HepG2 (cell line): ENCODE data around the gene TMEM270. TPM values are rescaled to one million over a fixed set of nuclear protein-coding genes. Genes with fewer than 3 reads are reported as not detected.

Experiments used
- ATAC-seq: fragments of 200-7000 bp; cut with Tn5 transposase; 3 replicates; pipeline ENCODE4 v1.9.1; 2020; ENCODE audit warnings: mild to moderate bottlenecking, moderate library complexity
- BruUV-seq: library from RNA; stranded (reverse); fragments of 400-500 nt; replicated peaks from 2 replicates; lab custom pipeline; 2021; lab: Mats Ljungman, UMichigan
- CTCF ChIA-PET: fragments of 300-600 bp; formaldehyde crosslinking; extraction: SDS; loops from one replicate; lab custom pipeline; 2021; ENCODE audit warnings: low total read pairs, inconsistent platforms, low intra/inter-chr PET ratio; lab: Yijun Ruan, JAX
- POLR2A ChIA-PET: fragments of 350-600 bp; sonication (Branson Sonifier 250); formaldehyde crosslinking; loops from one replicate; lab custom pipeline; 2020; ENCODE audit warnings: antibody characterized with exemption, inconsistent platforms; lab: Yijun Ruan, JAX
- DNase-seq: peaks from one replicate; pipeline ENCODE4 v3.0.0-alpha.2; 2015; ENCODE audit warnings: low spot score
- FAIRE-seq: peaks from 3 replicates; lab custom pipeline; 2011; peaks lifted over from hg19 to GRCh38; lab: Jason Lieb, UNC
- H2AFZ ChIP-seq: one replicate; pipeline ENCODE4 v1.6.1; 2011; ENCODE audit warnings: low read length, inconsistent platforms
- H3K27ac ChIP-seq: fragments of 300-600 bp; 3 replicates; pipeline ENCODE4 v1.8.0; 2011; ENCODE audit warnings: mixed run types, mild to moderate bottlenecking, mixed read lengths, low read length, inconsistent platforms; ENCODE audit not compliant: insufficient read depth; ENCODE audit errors: extremely low read length
- H3K27me3 ChIP-seq, 2 experiments: fragments of 200-600 bp in 1 of 2; 2 replicates in 1 of 2; 3 replicates in 1 of 2; pipeline versions ENCODE4 v1.6.0 to v1.8.0; 2011; ENCODE audit warnings: low read length in 2 of 2, mild to moderate bottlenecking in 2 of 2, moderate library complexity in 2 of 2, inconsistent platforms in 1 of 2; ENCODE audit not compliant: insufficient read depth in 2 of 2, control insufficient read depth in 1 of 2
- H3K36me3 ChIP-seq, 2 experiments: fragments of 200-600 bp in 1 of 2; replicated peaks in 1 of 2; 2 replicates in 1 of 2; 3 replicates in 1 of 2; pipeline versions ENCODE4 v1.5.1 to v1.8.0; 2011; ENCODE audit warnings: low read length in 2 of 2, inconsistent platforms in 1 of 2; ENCODE audit not compliant: insufficient read depth in 2 of 2, control insufficient read depth in 1 of 2
- H3K4me1 ChIP-seq: 2 replicates; pipeline ENCODE4 v1.5.1; 2012; ENCODE audit warnings: low read length, inconsistent platforms; ENCODE audit not compliant: insufficient read depth
- H3K4me2 ChIP-seq: 2 replicates; pipeline ENCODE4 v1.6.0; 2011; ENCODE audit warnings: low read depth, low read length, inconsistent platforms
- H3K4me3 ChIP-seq, 3 experiments: fragments of 200-600 bp in 1 of 3; sonication (generic), shearing (Covaris generic) in 1 of 3; replicated peaks in 1 of 3; 2 replicates each; pipeline ENCODE4 v1.5.1; 2011 to 2016; ENCODE audit warnings: low read length in 3 of 3, inconsistent platforms in 2 of 3, low read depth in 2 of 3, mild to moderate bottlenecking in 2 of 3, control low read depth in 1 of 3, mixed read lengths in 1 of 3; ENCODE audit not compliant: insufficient read depth in 1 of 3
- H3K79me2 ChIP-seq: one replicate; pipeline ENCODE4 v1.6.1; 2011; ENCODE audit warnings: low read length, inconsistent platforms; ENCODE audit not compliant: insufficient read depth
- H3K9ac ChIP-seq: 2 replicates; pipeline ENCODE4 v1.6.0; 2011; ENCODE audit warnings: mild to moderate bottlenecking, low read depth, low read length, inconsistent platforms; ENCODE audit not compliant: insufficient read depth
- H3K9me3 ChIP-seq: 2 replicates; pipeline ENCODE4 v1.5.1; 2012; ENCODE audit warnings: mild to moderate bottlenecking, low read length
- H4K20me1 ChIP-seq: 2 replicates; pipeline ENCODE4 v1.6.0; 2011; ENCODE audit warnings: inconsistent platforms, mild to moderate bottlenecking, low read length, moderate library complexity; ENCODE audit not compliant: insufficient read depth
- AGO2 ChIP-seq: fragments of 200-400 bp; formaldehyde crosslinking; optimal IDR thresholded peaks from 2 replicates; pipeline ENCODE3; 2017; ENCODE audit warnings: mild to moderate bottlenecking, low read depth, low read length, moderate library complexity
- BCL6 ChIP-seq: IDR thresholded peaks from 2 replicates; pipeline ENCODE4 v1.6.1; 2016; ENCODE audit warnings: missing genetic modification reagents, missing compliant biosample characterization
- ELF3 ChIP-seq: IDR thresholded peaks from 2 replicates; pipeline ENCODE4 v1.6.1; 2016; ENCODE audit warnings: missing genetic modification reagents, missing compliant biosample characterization
- KDM5B ChIP-seq: sonication (generic); formaldehyde crosslinking; IDR thresholded peaks from 2 replicates; pipeline ENCODE4 v1.4.0; 2020; ENCODE audit warnings: missing genetic modification reagents, mild to moderate bottlenecking, borderline replicate concordance
- NR2F6 ChIP-seq, 2 experiments: IDR thresholded peaks; 2 replicates each; pipeline ENCODE4 v1.6.1; 2016; ENCODE audit warnings: antibody characterized with exemption in 1 of 2, mild to moderate bottlenecking in 1 of 2
- NR3C1 ChIP-seq: sonication (generic); formaldehyde crosslinking; IDR thresholded peaks from 2 replicates; pipeline ENCODE4 v1.4.0; 2020; ENCODE audit warnings: missing genetic modification reagents
- SMARCC2 ChIP-seq: fragments of 450-650 bp; IDR thresholded peaks from 2 replicates; pipeline ENCODE4 v1.6.1; 2017; ENCODE audit warnings: antibody characterized with exemption, mild to moderate bottlenecking
- TAF1 ChIP-seq: sonication (generic); formaldehyde crosslinking; IDR thresholded peaks from 2 replicates; pipeline ENCODE4 v1.4.0; 2020; ENCODE audit warnings: missing genetic modification reagents
- TEAD3 ChIP-seq: optimal IDR thresholded peaks from 2 replicates; pipeline ENCODE3; 2016; ENCODE audit warnings: borderline replicate concordance
- TP53 ChIP-seq: sonication (generic); formaldehyde crosslinking; conservative IDR thresholded peaks from 2 replicates; pipeline ENCODE4 v1.4.0; 2020; ENCODE audit warnings: missing genetic modification reagents
- ZBTB42 ChIP-seq: sonication (generic); formaldehyde crosslinking; IDR thresholded peaks from 2 replicates; pipeline ENCODE4 v1.5.0; 2020; ENCODE audit warnings: mild to moderate bottlenecking, missing genetic modification reagents
- ZFY ChIP-seq: sonication (generic); formaldehyde crosslinking; IDR thresholded peaks from 2 replicates; pipeline ENCODE4 v1.4.0; 2020; ENCODE audit warnings: missing genetic modification reagents
- ZNF44 ChIP-seq: sonication (generic); formaldehyde crosslinking; IDR thresholded peaks from 2 replicates; pipeline ENCODE4 v1.5.1; 2020; ENCODE audit warnings: mild to moderate bottlenecking, missing genetic modification reagents
- ZNF550 ChIP-seq: sonication (generic); formaldehyde crosslinking; IDR thresholded peaks from 2 replicates; pipeline ENCODE4 v1.4.0; 2020; ENCODE audit warnings: mild to moderate bottlenecking, missing genetic modification reagents, borderline replicate concordance
- ZNF629 ChIP-seq: sonication (generic); formaldehyde crosslinking; conservative IDR thresholded peaks from 2 replicates; pipeline ENCODE4 v1.5.0; 2020; ENCODE audit warnings: missing genetic modification reagents
- ZNF709 ChIP-seq: sonication (generic); formaldehyde crosslinking; IDR thresholded peaks from 2 replicates; pipeline ENCODE4 v1.5.0; 2020; ENCODE audit warnings: mild to moderate bottlenecking, missing genetic modification reagents
- ZNF883 ChIP-seq: sonication (generic); formaldehyde crosslinking; IDR thresholded peaks from 2 replicates; pipeline ENCODE4 v1.5.1; 2020; ENCODE audit warnings: mild to moderate bottlenecking, missing genetic modification reagents; ENCODE audit errors: not compliant biosample characterization
- WGBS: methylation state at CpG from one replicate; pipeline ENCODE4 v1.1.6; 2017; ENCODE audit warnings: low lambda C conversion rate; 5-methylcytosine and 5-hydroxymethylcytosine counted together
- in situ Hi-C: cut with HindIII; loops from 2 replicates; pipeline ENCODE4 v1.10.0; 2017; ENCODE audit warnings: low pct_unique_long_range_greater_than_20kb; ENCODE audit not compliant: extremely low pct_ligation_motif_present
- intact Hi-C: fragments of 100-400 bp; cut with micrococcal nuclease; formaldehyde crosslinking; loops from one replicate; pipeline ENCODE4 v1.10.0; 2022; ENCODE audit not compliant: unreplicated experiment
- polyA plus RNA-seq, 8 experiments: library from polyadenylated mRNA; depleted of rRNA in 3 of 8; stranded (reverse) in 7 of 8; unstranded in 1 of 8; fragments of >200 nt; fragmentation: Illumina TruSeq in 4 of 8; extraction: Trizol in 4 of 8; gene quantifications; 2 replicates each; pipeline versions ENCODE4 v1.2.1 to v1.2.3, GENCODE V29; 2011 to 2016; ENCODE audit warnings: low read depth in 4 of 8, missing spikeins in 1 of 8, mixed read lengths in 1 of 8; ENCODE audit not compliant: insufficient read depth in 1 of 8
- total RNA-seq, 5 experiments: library from RNA; depleted of rRNA; stranded (reverse); fragments of >200 nt; fragmentation: Illumina TruSeq; extraction: Trizol; gene quantifications; 2 replicates each; pipeline ENCODE4 v1.2.3, GENCODE V29; 2016; ENCODE audit warnings: low read depth in 1 of 5
- TF ChIP-seq, protein P1 (sequence below): IDR thresholded peaks from 2 replicates; pipeline ENCODE4 v1.6.1; 2016; ENCODE audit warnings: missing biosample characterization, missing genetic modification reagents, low read depth
- TF ChIP-seq, protein P2 (sequence below): sonication (generic); formaldehyde crosslinking; IDR thresholded peaks from 2 replicates; pipeline ENCODE4 v1.5.0; 2020; ENCODE audit warnings: missing genetic modification reagents
- TF ChIP-seq, protein P3 (sequence below): sonication (generic); formaldehyde crosslinking; conservative IDR thresholded peaks from 2 replicates; pipeline ENCODE4 v1.8.0; 2022; ENCODE audit warnings: missing genetic modification reagents

Gene TMEM270
- total and polyA plus RNA-seq, 2 of the 13 experiments (the other 11 are each of a cell fraction or from before 2014, with no cell fraction given): not detected

- POLR2A ChIA-PET: interaction anchor here (3.7 kb wide), 1 partner anchor 10 kb away, joined by 55 read pairs; the partner anchor contains the start of gene CLDN4
- Histone ChIP-seq H3K9ac (peak overlapping the region; percentile 62; the same call in 1 of the 2 replicates), H3K9me3 (no peaks in the 10 kb centered on the region), H3K4me3 (peak overlapping the region; percentile 75 to 83 (median 77)), H3K4me2 (peak overlapping the region; percentile 62), H2AFZ (no peak overlapping the region), H4K20me1 (no peaks in the 10 kb centered on the region), H3K27ac (no peak overlapping the region), H3K27me3 (peaks cover 0 to 3% of the 10 kb centered on the region in 2 experiments; a peak in 1 of 5 replicates), H3K4me1 (peaks cover 49% of the 10 kb centered on the region), H3K79me2 (no peaks in the 10 kb centered on the region), H3K36me3 (no peaks in the 10 kb centered on the region)
- CTCF ChIA-PET: no interaction called here
- DNase-seq: no peak
- 40% methylated on average over 1 of the region's 15 CpGs for WGBS
- in situ Hi-C loops: no loop called here
- intact Hi-C loops: no loop called here
- no TSS peak for BruUV-seq
- no peak for FAIRE-seq
- peak; percentile 8; the same call in 2 of the 3 replicates for ATAC-seq
- TF ChIP-seq ZNF44 (CRISPR knock-in tag) (no peak), NR2F6 (IDR thresholded peaks at IDR 0.05) (peak; percentile 67), NR2F6 (CRISPR knock-in tag; IDR thresholded peaks at IDR 0.05) (peak; percentile 54), TAF1 (CRISPR knock-in tag) (no peak), ZNF550 (no peak), AGO2 (no peak), SMARCC2 (no peak), ELF3 (CRISPR knock-in tag) (no peak), ZNF709 (no peak), ZBTB42 (no peak), ZNF629 (CRISPR knock-in tag) (peak; percentile 65; the same call in 1 of the 2 replicates), NR3C1 (CRISPR knock-in tag) (no peak), TP53 (CRISPR knock-in tag) (no peak), ZFY (CRISPR knock-in tag) (0 out of 2 replicates have a peak, but pooled peaks have one; percentile 13), TEAD3 (CRISPR knock-in tag) (no peak), ZNF883 (no peak), KDM5B (CRISPR knock-in tag) (peak; percentile 8; the same call in 1 of the 2 replicates), BCL6 (CRISPR knock-in tag) (no peak)
- TF ChIP-seq, protein P1, sequence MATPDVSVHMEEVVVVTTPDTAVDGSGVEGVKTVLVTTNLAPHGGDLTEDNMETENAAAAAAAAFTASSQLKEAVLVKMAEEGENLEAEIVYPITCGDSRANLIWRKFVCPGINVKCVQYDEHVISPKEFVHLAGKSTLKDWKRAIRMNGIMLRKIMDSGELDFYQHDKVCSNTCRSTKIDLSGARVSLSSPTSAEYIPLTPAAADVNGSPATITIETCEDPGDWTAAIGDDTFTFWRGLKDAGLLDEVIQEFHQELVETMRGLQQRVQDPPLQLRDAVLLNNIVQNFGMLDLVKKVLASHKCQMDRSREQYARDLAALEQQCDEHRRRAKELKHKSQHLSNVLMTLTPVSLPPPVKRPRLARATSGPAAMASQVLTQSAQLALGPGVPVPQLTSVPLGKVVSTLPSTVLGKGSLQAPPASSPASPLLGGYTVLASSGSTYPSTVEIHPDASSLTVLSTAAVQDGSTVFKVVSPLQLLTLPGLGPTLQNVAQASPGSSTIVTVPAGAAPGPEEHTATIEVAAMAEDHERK: no peak
- TF ChIP-seq, protein P2, sequence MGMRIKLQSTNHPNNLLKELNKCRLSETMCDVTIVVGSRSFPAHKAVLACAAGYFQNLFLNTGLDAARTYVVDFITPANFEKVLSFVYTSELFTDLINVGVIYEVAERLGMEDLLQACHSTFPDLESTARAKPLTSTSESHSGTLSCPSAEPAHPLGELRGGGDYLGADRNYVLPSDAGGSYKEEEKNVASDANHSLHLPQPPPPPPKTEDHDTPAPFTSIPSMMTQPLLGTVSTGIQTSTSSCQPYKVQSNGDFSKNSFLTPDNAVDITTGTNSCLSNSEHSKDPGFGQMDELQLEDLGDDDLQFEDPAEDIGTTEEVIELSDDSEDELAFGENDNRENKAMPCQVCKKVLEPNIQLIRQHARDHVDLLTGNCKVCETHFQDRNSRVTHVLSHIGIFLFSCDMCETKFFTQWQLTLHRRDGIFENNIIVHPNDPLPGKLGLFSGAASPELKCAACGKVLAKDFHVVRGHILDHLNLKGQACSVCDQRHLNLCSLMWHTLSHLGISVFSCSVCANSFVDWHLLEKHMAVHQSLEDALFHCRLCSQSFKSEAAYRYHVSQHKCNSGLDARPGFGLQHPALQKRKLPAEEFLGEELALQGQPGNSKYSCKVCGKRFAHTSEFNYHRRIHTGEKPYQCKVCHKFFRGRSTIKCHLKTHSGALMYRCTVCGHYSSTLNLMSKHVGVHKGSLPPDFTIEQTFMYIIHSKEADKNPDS: no peak
- TF ChIP-seq, protein P3, sequence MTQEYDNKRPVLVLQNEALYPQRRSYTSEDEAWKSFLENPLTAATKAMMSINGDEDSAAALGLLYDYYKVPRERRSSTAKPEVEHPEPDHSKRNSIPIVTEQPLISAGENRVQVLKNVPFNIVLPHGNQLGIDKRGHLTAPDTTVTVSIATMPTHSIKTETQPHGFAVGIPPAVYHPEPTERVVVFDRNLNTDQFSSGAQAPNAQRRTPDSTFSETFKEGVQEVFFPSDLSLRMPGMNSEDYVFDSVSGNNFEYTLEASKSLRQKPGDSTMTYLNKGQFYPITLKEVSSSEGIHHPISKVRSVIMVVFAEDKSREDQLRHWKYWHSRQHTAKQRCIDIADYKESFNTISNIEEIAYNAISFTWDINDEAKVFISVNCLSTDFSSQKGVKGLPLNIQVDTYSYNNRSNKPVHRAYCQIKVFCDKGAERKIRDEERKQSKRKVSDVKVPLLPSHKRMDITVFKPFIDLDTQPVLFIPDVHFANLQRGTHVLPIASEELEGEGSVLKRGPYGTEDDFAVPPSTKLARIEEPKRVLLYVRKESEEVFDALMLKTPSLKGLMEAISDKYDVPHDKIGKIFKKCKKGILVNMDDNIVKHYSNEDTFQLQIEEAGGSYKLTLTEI (CRISPR knock-in tag): no peak
These were observed 19.3 kb upstream of the TMEM270 start for GRCh38 chr7:73841689-73842066.
